ENCODE data around the gene ZNF485. TPM values are rescaled to one million over a fixed set of nuclear protein-coding genes. Genes with fewer than 3 reads are reported as not detected.
"Not testable (repeated sequence)": the region's sequence is repeated elsewhere in the genome, so short reads cannot be mapped to it uniquely, and the experiment has no call there.

Gene ZNF485
- total RNA-seq, 2 donors from 2014 or later: 1.6 to 2.8 TPM

- intact Hi-C loops (cut with DNase I): no loop called here
- Histone ChIP-seq H3K27ac (no peak overlapping the region), H3K36me3 (no peaks in the 10 kb centered on the region), H3K27me3 (no peaks in the 10 kb centered on the region), H3K9ac (ENCODE audit: low read depth in 2 of 2, low read length in 2 of 2) (no peak overlapping the region), H3K9me3 (no peaks in the 10 kb centered on the region), H3K4me3 (no peak overlapping the region), H3K4me1 (no peaks in the 10 kb centered on the region)
- TF ChIP-seq CTCF (IDR thresholded peaks at IDR 0.05): no peak
- DNase-seq: no peak
These were observed 21.2 kb upstream of the ZNF485 start for GRCh38 chr10:43585046-43585445.

GRCh38 chr10:43585981-43586729, 20.1 kb upstream of the ZNF485 start:
- Histone ChIP-seq H3K27ac (no peak overlapping the region), H3K9ac (ENCODE audit: low read depth in 2 of 2, low read length in 2 of 2) (no peak overlapping the region), H3K9me3 (no peaks in the 10 kb centered on the region), H3K4me3 (no peak overlapping the region), H3K27me3 (no peaks in the 10 kb centered on the region), H3K4me1 (no peaks in the 10 kb centered on the region), H3K36me3 (no peaks in the 10 kb centered on the region)
- DNase-seq: no peak
- TF ChIP-seq CTCF (IDR thresholded peaks at IDR 0.05): no peak
- intact Hi-C loops (cut with DNase I): no loop called here

- H3K27ac ChIP-seq; H3K4me3 ChIP-seq; DNase-seq; H3K4me1 ChIP-seq; H3K9ac ChIP-seq (ENCODE audit: low read depth in 2 of 2, low read length in 2 of 2); H3K27me3 ChIP-seq; intact Hi-C loops (cut with DNase I); H3K9me3 ChIP-seq; H3K36me3 ChIP-seq: not testable (repeated sequence)
These were observed 19.5 kb upstream of the ZNF485 start for GRCh38 chr10:43586730-43587115.

- H3K4me1 ChIP-seq: no peaks in the 10 kb centered on the region
- H3K36me3 ChIP-seq: no peaks in the 10 kb centered on the region
- intact Hi-C loops (cut with DNase I): no loop called here
- no peak for TF ChIP-seq CTCF (IDR thresholded peaks at IDR 0.05)
- no peaks in the 10 kb centered on the region for H3K9me3 ChIP-seq
- H3K9ac ChIP-seq (ENCODE audit: low read depth in 2 of 2, low read length in 2 of 2): no peak overlapping the region
- no peak for DNase-seq
- H3K27me3 ChIP-seq: no peaks in the 10 kb centered on the region
- no peak overlapping the region for H3K4me3 ChIP-seq
- no peak overlapping the region for H3K27ac ChIP-seq
These were observed 14.8 kb upstream of the ZNF485 start for GRCh38 chr10:43591303-43591904.

GRCh38 chr10:43594944-43595589, 11.2 kb upstream of the ZNF485 start:
- H3K27ac ChIP-seq: no peak overlapping the region
- no peak overlapping the region for H3K4me3 ChIP-seq
- no peaks in the 10 kb centered on the region for H3K36me3 ChIP-seq
- no peaks in the 10 kb centered on the region for H3K4me1 ChIP-seq
- DNase-seq: no peak
- intact Hi-C loops (cut with DNase I): no loop called here
- H3K27me3 ChIP-seq: no peaks in the 10 kb centered on the region
- H3K9ac ChIP-seq (ENCODE audit: low read depth in 2 of 2, low read length in 2 of 2): no peak overlapping the region
- H3K9me3 ChIP-seq: no peaks in the 10 kb centered on the region
- TF ChIP-seq CTCF (IDR thresholded peaks at IDR 0.05): no peak
